ENCODE results near the gene NRDC.

DNA sequence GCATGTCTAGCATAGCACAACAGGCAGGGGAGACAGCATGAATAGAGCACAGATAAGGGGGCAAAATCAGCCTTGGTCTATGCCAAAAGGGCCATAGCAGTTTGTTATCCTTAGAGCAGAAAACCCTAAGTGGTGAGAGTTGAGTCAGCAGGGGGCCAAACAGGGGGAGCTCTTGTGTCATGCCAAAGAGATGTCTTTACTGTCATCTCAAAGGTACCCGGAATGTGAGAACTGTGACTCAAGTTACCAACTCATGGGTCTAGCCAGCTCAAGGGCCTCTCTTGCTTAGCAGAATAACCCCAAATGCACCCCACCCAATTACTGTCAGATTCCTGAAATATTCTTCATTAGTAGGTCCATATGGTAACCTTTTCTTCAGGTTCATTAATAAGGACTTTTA, 45.9 kb upstream of the NRDC start:
- TF ChIP-seq, protein P1, sequence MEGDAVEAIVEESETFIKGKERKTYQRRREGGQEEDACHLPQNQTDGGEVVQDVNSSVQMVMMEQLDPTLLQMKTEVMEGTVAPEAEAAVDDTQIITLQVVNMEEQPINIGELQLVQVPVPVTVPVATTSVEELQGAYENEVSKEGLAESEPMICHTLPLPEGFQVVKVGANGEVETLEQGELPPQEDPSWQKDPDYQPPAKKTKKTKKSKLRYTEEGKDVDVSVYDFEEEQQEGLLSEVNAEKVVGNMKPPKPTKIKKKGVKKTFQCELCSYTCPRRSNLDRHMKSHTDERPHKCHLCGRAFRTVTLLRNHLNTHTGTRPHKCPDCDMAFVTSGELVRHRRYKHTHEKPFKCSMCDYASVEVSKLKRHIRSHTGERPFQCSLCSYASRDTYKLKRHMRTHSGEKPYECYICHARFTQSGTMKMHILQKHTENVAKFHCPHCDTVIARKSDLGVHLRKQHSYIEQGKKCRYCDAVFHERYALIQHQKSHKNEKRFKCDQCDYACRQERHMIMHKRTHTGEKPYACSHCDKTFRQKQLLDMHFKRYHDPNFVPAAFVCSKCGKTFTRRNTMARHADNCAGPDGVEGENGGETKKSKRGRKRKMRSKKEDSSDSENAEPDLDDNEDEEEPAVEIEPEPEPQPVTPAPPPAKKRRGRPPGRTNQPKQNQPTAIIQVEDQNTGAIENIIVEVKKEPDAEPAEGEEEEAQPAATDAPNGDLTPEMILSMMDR (IDR thresholded peaks at IDR 0.05 in 2 of 3, conservative IDR thresholded peaks at IDR 0.05 in 1 of 3; ENCODE audit: insufficient read depth in 2 of 3, low read depth in 1 of 3, low read length in 3 of 3): peak in 1 of 3 experiments; percentile 22; a peak in 1 of 6 replicates
- no peak for TF ChIP-seq PHB (CRISPR knock-in tag; IDR thresholded peaks at IDR 0.05)
- TF ChIP-seq NR1H2 (CRISPR knock-in tag; IDR thresholded peaks at IDR 0.05): no peak
- TF ChIP-seq RCOR1 (IDR thresholded peaks at IDR 0.05; ENCODE audit: borderline replicate concordance in 1 of 2, low read depth in 2 of 2, low read length in 2 of 2): no peak
- TF ChIP-seq NUFIP1 (IDR thresholded peaks at IDR 0.05; ENCODE audit: partially characterized antibody): no peak
- no peak for TF ChIP-seq MBD2 (IDR thresholded peaks at IDR 0.05; ENCODE audit: borderline replicate concordance, low read depth)
- TF ChIP-seq YY1 (IDR thresholded peaks at IDR 0.05; ENCODE audit: borderline replicate concordance in 1 of 3, control insufficient read depth in 1 of 3, extremely low read depth in 1 of 3, insufficient read depth in 3 of 3, insufficient read length in 1 of 3, insufficient replicate concordance in 2 of 3, low read depth in 1 of 3, low read length in 2 of 3): no peak
- TF ChIP-seq, protein P2, sequence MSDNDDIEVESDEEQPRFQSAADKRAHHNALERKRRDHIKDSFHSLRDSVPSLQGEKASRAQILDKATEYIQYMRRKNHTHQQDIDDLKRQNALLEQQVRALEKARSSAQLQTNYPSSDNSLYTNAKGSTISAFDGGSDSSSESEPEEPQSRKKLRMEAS (CRISPR knock-in tag; IDR thresholded peaks at IDR 0.05): no peak
- no peak for TF ChIP-seq ZFP36 (IDR thresholded peaks at IDR 0.05; ENCODE audit: low read depth, low read length, partially characterized antibody)
- TF ChIP-seq, protein P3, sequence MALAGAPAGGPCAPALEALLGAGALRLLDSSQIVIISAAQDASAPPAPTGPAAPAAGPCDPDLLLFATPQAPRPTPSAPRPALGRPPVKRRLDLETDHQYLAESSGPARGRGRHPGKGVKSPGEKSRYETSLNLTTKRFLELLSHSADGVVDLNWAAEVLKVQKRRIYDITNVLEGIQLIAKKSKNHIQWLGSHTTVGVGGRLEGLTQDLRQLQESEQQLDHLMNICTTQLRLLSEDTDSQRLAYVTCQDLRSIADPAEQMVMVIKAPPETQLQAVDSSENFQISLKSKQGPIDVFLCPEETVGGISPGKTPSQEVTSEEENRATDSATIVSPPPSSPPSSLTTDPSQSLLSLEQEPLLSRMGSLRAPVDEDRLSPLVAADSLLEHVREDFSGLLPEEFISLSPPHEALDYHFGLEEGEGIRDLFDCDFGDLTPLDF (CRISPR knock-in tag; IDR thresholded peaks at IDR 0.05): no peak
- no peak for TF ChIP-seq TARDBP (IDR thresholded peaks at IDR 0.05)
- TF ChIP-seq NR2F6 (CRISPR knock-in tag; IDR thresholded peaks at IDR 0.05): no peak
- no peak for TF ChIP-seq TRIM24 (IDR thresholded peaks at IDR 0.05)
